ENCODE measurements around the gene PCDH1. TPM values are rescaled to one million over a fixed set of nuclear protein-coding genes. Genes with fewer than 3 reads are reported as not detected.

PCDH1 gene
- total RNA-seq, 3 donors from 2014 or later = 75.1 to 159 (median 127) TPM

DNA sequence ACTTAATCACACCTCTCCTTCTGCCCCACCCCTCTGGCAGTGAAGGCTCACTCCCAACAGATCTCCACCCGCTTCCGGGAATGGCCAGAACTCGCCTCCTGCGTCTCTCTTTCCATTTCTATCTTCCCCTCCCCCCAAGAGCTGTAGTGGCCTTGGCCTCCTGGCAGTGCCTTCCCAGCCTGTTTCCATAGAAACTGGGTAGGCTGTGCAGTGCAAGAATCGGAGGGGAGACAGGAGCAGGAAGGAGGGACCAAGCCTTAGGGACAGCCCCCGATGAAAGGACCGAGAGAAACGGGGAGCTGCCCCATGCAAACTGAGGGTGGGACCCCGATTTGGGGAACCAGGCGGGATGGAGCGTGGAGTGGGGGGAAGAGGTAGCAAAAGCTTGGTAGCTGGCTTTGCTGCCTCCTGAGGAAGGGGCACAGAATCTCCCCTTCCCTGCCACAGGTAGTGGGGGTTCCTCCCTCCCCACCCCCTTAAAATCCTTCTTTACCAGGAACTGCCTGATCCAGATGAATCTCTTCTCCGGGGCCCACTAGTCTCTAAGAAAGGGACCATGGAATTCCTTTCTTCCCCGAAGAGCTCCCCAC is 4.5 kb upstream of the PCDH1 start:
- ATAC-seq (peak; percentile 5), DNase-seq (no peak)
- Histone ChIP-seq H3K36me3 (ENCODE audit: low read depth) (no peaks in the 10 kb centered on the region), H3K4me3 (no peak overlapping the region), H3K9me3 (no peaks in the 10 kb centered on the region), H3K4me1 (ENCODE audit: low read depth) (peaks cover 9% of the 10 kb centered on the region)
- intact Hi-C loops (cut with DNase I, micrococcal nuclease) = loop anchor here in 1 of 2 donors (5.0 kb wide), 1 partner anchor 180 kb away; no protein-coding TSS in a partner anchor
- TF ChIP-seq, protein P1, sequence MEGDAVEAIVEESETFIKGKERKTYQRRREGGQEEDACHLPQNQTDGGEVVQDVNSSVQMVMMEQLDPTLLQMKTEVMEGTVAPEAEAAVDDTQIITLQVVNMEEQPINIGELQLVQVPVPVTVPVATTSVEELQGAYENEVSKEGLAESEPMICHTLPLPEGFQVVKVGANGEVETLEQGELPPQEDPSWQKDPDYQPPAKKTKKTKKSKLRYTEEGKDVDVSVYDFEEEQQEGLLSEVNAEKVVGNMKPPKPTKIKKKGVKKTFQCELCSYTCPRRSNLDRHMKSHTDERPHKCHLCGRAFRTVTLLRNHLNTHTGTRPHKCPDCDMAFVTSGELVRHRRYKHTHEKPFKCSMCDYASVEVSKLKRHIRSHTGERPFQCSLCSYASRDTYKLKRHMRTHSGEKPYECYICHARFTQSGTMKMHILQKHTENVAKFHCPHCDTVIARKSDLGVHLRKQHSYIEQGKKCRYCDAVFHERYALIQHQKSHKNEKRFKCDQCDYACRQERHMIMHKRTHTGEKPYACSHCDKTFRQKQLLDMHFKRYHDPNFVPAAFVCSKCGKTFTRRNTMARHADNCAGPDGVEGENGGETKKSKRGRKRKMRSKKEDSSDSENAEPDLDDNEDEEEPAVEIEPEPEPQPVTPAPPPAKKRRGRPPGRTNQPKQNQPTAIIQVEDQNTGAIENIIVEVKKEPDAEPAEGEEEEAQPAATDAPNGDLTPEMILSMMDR (IDR thresholded peaks at IDR 0.05) = no peak

DNA sequence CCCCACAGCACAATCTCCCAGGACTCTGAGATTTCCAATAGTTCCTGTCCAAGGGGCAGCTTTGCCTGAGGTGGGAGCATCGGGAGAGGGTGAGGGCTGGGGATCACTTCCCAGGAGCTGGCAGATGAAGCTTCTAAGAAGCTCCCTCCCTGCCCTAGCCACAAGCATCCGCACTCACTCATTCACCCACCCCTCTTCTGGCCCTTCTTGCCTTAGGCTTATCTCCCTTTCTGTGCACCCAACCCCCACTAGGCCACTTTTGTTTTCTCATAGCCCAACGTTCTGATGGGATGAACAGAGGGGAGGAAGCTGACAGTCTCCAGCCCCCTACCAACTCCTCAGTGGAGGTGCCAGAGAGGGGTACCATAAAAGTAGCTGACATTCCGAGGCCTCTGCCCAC is 3.7 kb upstream of the PCDH1 start:
- Histone ChIP-seq H3K36me3 (ENCODE audit: low read depth) (no peaks in the 10 kb centered on the region), H3K4me1 (ENCODE audit: low read depth) (peaks cover 9% of the 10 kb centered on the region), H3K4me3 (no peak overlapping the region), H3K9me3 (no peaks in the 10 kb centered on the region)
- ATAC-seq = no peak
- TF ChIP-seq, protein P1 (IDR thresholded peaks at IDR 0.05) = no peak
- DNase-seq = no peak
- intact Hi-C loops (cut with DNase I, micrococcal nuclease) = loop anchor here in 1 of 2 donors (5.0 kb wide), 1 partner anchor 180 kb away; no protein-coding TSS in a partner anchor

DNA sequence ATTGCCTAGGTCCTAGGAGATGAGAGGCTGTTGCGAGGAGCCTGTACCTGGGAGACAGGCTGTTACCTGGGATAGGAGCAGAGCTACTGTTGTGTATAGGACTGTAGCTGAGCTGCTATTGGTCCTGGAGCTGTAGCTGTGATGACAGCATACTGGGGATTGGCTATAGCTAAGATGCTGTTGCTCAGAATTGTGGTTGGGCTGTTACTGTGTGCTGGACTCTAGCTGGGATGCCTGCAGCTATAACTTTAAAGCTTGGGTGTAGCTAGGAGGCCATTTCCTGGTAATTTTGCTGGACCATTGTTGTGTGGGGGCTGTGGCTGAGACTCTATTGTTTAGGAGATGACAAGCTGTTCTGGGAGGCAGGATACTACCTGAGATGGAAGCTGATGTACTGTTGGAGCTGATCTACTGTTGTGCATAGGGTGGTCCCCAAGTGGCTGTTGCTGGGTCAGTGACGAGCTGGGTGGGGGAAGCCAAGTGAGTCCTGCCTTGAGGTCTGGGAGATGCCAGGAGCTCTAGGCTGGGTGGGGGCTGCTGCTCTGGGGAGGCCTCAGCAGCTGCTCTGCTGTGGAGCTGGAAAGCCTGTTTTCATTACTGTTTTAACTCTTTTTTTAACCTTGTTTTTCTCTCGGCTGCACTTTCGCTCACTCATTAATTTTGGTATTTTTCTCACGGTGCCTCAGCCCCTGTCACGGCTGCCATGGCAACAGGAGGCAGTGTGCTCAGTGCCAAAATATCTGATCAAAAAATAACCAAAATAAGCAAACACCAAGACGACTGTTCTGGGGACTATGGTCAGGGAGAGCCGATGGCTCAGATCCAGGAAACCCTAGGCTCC is 3.0 kb upstream of the PCDH1 start:
- TF ChIP-seq, protein P1 (IDR thresholded peaks at IDR 0.05) = no peak
- Histone ChIP-seq H3K4me1 (ENCODE audit: low read depth) (peaks cover 9% of the 10 kb centered on the region), H3K9me3 (no peaks in the 10 kb centered on the region), H3K36me3 (ENCODE audit: low read depth) (no peaks in the 10 kb centered on the region), H3K4me3 (no peak overlapping the region)
- intact Hi-C loops (cut with DNase I, micrococcal nuclease) = loop anchor here in 1 of 2 donors (5.0 kb wide), 1 partner anchor 179 kb away; no protein-coding TSS in a partner anchor
- no peak for ATAC-seq
- no peak for DNase-seq

DNA sequence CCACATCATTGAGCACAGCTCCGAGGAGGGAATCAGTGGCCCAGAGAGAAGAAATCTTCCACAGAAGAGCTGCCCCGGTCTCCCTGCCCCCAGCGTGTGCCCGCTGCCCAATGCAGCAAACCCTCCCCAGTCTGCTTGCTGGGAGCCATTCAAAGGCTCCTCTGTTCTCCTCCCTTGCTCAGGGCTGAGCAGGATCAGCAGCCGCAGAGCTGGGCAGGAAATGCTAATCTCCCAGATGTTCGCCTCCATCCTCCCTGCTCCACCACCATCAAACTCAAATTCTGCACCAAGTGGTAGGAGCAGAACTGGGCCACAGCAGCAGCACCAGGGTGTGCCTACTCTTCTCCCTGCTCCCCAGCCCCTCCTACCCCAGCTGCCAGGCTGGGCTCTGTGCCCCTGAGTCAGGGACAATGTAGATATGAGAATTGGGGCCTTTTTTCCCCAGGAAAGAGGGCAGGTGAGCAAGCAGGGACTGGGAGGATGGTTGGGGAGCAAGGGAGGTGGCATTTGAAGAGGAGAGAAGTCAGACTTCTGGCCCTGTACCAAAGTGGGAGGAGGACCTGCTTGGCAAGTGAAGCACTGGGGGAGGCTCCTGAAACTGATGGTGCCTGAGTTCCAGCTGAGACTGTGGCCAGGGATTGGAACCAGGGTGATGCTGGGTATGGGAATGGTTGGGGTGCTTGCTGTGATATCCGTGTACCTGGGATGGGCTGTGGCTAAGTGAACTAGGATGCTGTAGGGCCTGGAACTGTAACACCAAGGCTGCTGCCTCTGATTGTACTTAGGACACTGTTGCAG is 1.9 kb upstream of the PCDH1 start:
- Histone ChIP-seq H3K4me3 (no peak overlapping the region), H3K36me3 (ENCODE audit: low read depth) (no peaks in the 10 kb centered on the region), H3K4me1 (ENCODE audit: low read depth) (peaks cover 9% of the 10 kb centered on the region), H3K9me3 (no peaks in the 10 kb centered on the region)
- intact Hi-C loops (cut with DNase I, micrococcal nuclease) = loop anchor here (5.0 kb wide), 2 partner anchors 178 to 188 kb away; no protein-coding TSS in a partner anchor
- ATAC-seq (no peak), DNase-seq (no peak)
- TF ChIP-seq, protein P1 (IDR thresholded peaks at IDR 0.05) = no peak

DNA sequence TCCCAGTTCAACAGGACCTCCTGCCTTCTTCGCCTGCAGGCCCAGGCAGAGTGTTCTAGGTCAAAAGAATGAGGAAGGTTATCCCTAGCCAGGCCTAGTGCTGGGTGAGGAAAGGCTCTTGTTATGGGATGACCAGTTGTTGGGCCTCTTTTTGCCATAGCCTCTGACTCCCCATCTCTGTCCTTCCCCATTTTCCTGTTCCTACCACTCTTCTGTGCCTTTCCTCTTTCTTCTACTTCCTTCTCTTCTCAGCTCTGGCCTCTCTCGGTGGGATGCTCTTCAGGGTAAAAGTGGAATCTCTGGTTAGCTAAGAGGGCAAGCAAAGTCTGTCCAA is 1.2 kb upstream of the PCDH1 start:
- Histone ChIP-seq H3K4me1 (ENCODE audit: low read depth) (peaks cover 9% of the 10 kb centered on the region), H3K36me3 (ENCODE audit: low read depth) (no peaks in the 10 kb centered on the region), H3K9me3 (no peaks in the 10 kb centered on the region), H3K4me3 (no peak overlapping the region)
- intact Hi-C loops (cut with DNase I, micrococcal nuclease) = loop anchor here in 1 of 2 donors (5.0 kb wide), 1 partner anchor 187 kb away; no protein-coding TSS in a partner anchor
- DNase-seq = no peak
- TF ChIP-seq, protein P1 (IDR thresholded peaks at IDR 0.05) = no peak
- ATAC-seq = no peak
